K562 (cell line): ENCODE measurements around the gene DNAH8. TPM values are rescaled to one million over a fixed set of nuclear protein-coding genes. Genes with fewer than 3 reads are reported as not detected.

Experiments
- ATAC-seq: fragments of 200-7000 bp; cut with Tn5 transposase; 3 replicates; pipeline ENCODE4 v1.9.1; 2020; ENCODE audit warnings: moderate library complexity
- BruUV-seq: library from RNA; stranded (reverse); fragments of 400-500 nt; replicated peaks from 2 replicates; lab custom pipeline; 2021; lab: Mats Ljungman, UMichigan
- CTCF ChIA-PET: fragments of 300-600 bp; formaldehyde crosslinking; extraction: SDS; loops from one replicate; lab custom pipeline; 2021; ENCODE audit warnings: low intra/inter-chr PET ratio; lab: Yijun Ruan, JAX
- POLR2A ChIA-PET: fragments of 300-600, 350-650 bp; sonication (Branson Sonifier 250); formaldehyde crosslinking; extraction: SDS; loops from one replicate; lab custom pipeline; 2021; ENCODE audit warnings: antibody characterized with exemption, inconsistent platforms; lab: Yijun Ruan, JAX
- DNase-seq, 4 experiments: peaks; one replicate each; pipeline versions ENCODE4 v3.0.0 to v3.0.0-alpha.2; 2011 to 2018; ENCODE audit warnings: low spot score in 3 of 4, mixed read lengths in 3 of 4; ENCODE audit errors: extremely low read depth in 1 of 4
- FAIRE-seq: peaks from 2 replicates; lab custom pipeline; 2011; peaks lifted over from hg19 to GRCh38; lab: Jason Lieb, UNC
- H2AFZ ChIP-seq: 2 replicates; pipeline ENCODE4 v1.6.0; 2011; ENCODE audit warnings: low read depth, low read length, control low read depth, inconsistent platforms
- H3K27ac ChIP-seq: fragments of 200-600 bp; 3 replicates; pipeline ENCODE4 v1.8.0; 2011; ENCODE audit warnings: low read depth, mild to moderate bottlenecking, control low read depth, inconsistent platforms, low read length, moderate library complexity, mixed read lengths; ENCODE audit errors: extremely low read depth
- H3K27me3 ChIP-seq, 2 experiments: fragments of 300-600 bp in 1 of 2; 2 replicates in 1 of 2; 3 replicates in 1 of 2; pipeline versions ENCODE4 v1.6.0 to v1.8.0; 2011; ENCODE audit warnings: inconsistent platforms in 2 of 2, low read length in 2 of 2, mild to moderate bottlenecking in 1 of 2, mixed read lengths in 1 of 2, moderate library complexity in 1 of 2; ENCODE audit not compliant: control insufficient read depth in 2 of 2, insufficient read depth in 2 of 2
- H3K36me3 ChIP-seq: fragments of 300-600 bp; 3 replicates; pipeline ENCODE4 v1.8.0; 2011; ENCODE audit warnings: mild to moderate bottlenecking, low read length, inconsistent platforms; ENCODE audit not compliant: control insufficient read depth, insufficient read depth
- H3K4me1 ChIP-seq, 2 experiments: fragments of 200-600 bp in 1 of 2; replicated peaks in 1 of 2; 2 replicates in 1 of 2; 3 replicates in 1 of 2; pipeline versions ENCODE4 v1.5.1 to v1.8.0; 2011; ENCODE audit warnings: inconsistent platforms in 2 of 2, low read length in 2 of 2, mild to moderate bottlenecking in 1 of 2, mixed read lengths in 1 of 2, moderate library complexity in 1 of 2; ENCODE audit not compliant: control insufficient read depth in 2 of 2, insufficient read depth in 2 of 2
- H3K4me2 ChIP-seq: 2 replicates; pipeline ENCODE4 v1.6.1; 2011; ENCODE audit warnings: low read length, control low read depth, inconsistent platforms, mixed read lengths; ENCODE audit not compliant: insufficient read depth
- H3K4me3 ChIP-seq: fragments of 200-600 bp; sonication (generic), shearing (Covaris generic); 2 replicates; pipeline ENCODE4 v1.5.1; 2016; ENCODE audit warnings: control low read depth, inconsistent platforms
- H3K79me2 ChIP-seq: fragments of 200-600 bp; 3 replicates; pipeline ENCODE4 v1.8.0; 2011; ENCODE audit warnings: low read length, inconsistent platforms; ENCODE audit not compliant: control insufficient read depth, insufficient read depth
- H3K9ac ChIP-seq, 2 experiments: 2 replicates each; pipeline versions ENCODE4 v1.6.0 to v1.6.1; 2011; ENCODE audit warnings: low read depth in 2 of 2, low read length in 2 of 2, control low read depth in 1 of 2, inconsistent platforms in 1 of 2, mild to moderate bottlenecking in 1 of 2, mixed read lengths in 1 of 2; ENCODE audit not compliant: insufficient read depth in 1 of 2
- H3K9me1 ChIP-seq: one replicate; pipeline ENCODE4 v1.6.0; 2011; ENCODE audit warnings: inconsistent platforms, mild to moderate bottlenecking, low read length, moderate library complexity; ENCODE audit not compliant: control insufficient read depth, insufficient read depth
- H3K9me3 ChIP-seq: replicated peaks from 2 replicates; pipeline ENCODE4 v1.5.1; 2011; ENCODE audit warnings: low read depth, low read length, inconsistent platforms; ENCODE audit not compliant: control insufficient read depth, insufficient read depth
- H4K20me1 ChIP-seq: replicated peaks from 2 replicates; pipeline ENCODE4 v1.6.1; 2011; ENCODE audit warnings: low read length, inconsistent platforms, mixed read lengths; ENCODE audit not compliant: control insufficient read depth, insufficient read depth
- ADNP ChIP-seq: fragments of 200-800 bp; sonication (Bioruptor generic); IDR thresholded peaks from 2 replicates; pipeline ENCODE4 v1.6.1; 2016; ENCODE audit warnings: missing genetic modification characterization, missing compliant biosample characterization
- ELF4 ChIP-seq: fragments of 450-650 bp; formaldehyde crosslinking; IDR thresholded peaks from 2 replicates; pipeline ENCODE4 v1.4.0; 2022; ENCODE audit warnings: missing genetic modification characterization
- NCOA1 ChIP-seq: fragments of 450-650 bp; IDR thresholded peaks from 2 replicates; pipeline ENCODE4 v1.6.1; 2016; ENCODE audit warnings: low read depth
- PHB2 ChIP-seq: fragments of 450-650 bp; IDR thresholded peaks from 2 replicates; pipeline ENCODE4 v1.6.1; 2017; ENCODE audit warnings: low read depth
- POLR2B ChIP-seq: fragments of 450-650 bp; IDR thresholded peaks from 2 replicates; pipeline ENCODE4 v1.6.1; 2018; ENCODE audit warnings: low read depth; ENCODE audit not compliant: partially characterized antibody
- POLR3A ChIP-seq: IDR thresholded peaks from 2 replicates; pipeline ENCODE4 v1.6.1; 2011; ENCODE audit warnings: borderline replicate concordance, mild to moderate bottlenecking, moderate library complexity; ENCODE audit not compliant: insufficient read length, insufficient read depth; ENCODE audit errors: extremely low read depth
- SIN3B ChIP-seq: fragments of 450-650 bp; IDR thresholded peaks from 2 replicates; pipeline ENCODE4 v1.6.1; 2017; ENCODE audit warnings: low read depth, mild to moderate bottlenecking, moderate library complexity
- SIX5 ChIP-seq, 2 experiments: IDR thresholded peaks; 2 replicates each; pipeline ENCODE4 v1.6.1; 2011; ENCODE audit warnings: low read length in 2 of 2, borderline replicate concordance in 1 of 2, low read depth in 1 of 2, mild to moderate bottlenecking in 1 of 2, moderate library complexity in 1 of 2; ENCODE audit not compliant: insufficient read depth in 1 of 2
- SMARCE1 ChIP-seq: fragments of 450-650 bp; IDR thresholded peaks from 2 replicates; pipeline ENCODE4 v1.7.1; 2016; ENCODE audit warnings: mild to moderate bottlenecking
- SRSF9 ChIP-seq: fragments of 200-400 bp; formaldehyde crosslinking; IDR thresholded peaks from 2 replicates; pipeline ENCODE4 v1.6.1; 2017; ENCODE audit warnings: low read depth, low read length, borderline replicate concordance
- TEAD1 ChIP-seq, 2 experiments: fragments of 450-650 bp in 1 of 2; sonication (generic) in 1 of 2; formaldehyde crosslinking; IDR thresholded peaks; 2 replicates each; pipeline versions ENCODE4 v1.4.0 to v1.8.0; 2020 to 2022; ENCODE audit warnings: mild to moderate bottlenecking in 2 of 2, missing genetic modification reagents in 1 of 2
- WGBS: fragments of 100-300 bp; shearing (Covaris generic); methylation state at CpG from one replicate; pipeline ENCODE4 v1.1.6; 2016; ENCODE audit warnings: low coverage, mixed read lengths; ENCODE audit not compliant: insufficient coverage; ENCODE audit errors: missing lambda C conversion rate; 5-methylcytosine and 5-hydroxymethylcytosine counted together
- in situ Hi-C: fragments of 300-500 bp; cut with MboI; formaldehyde crosslinking; loops from 4 replicates; pipeline ENCODE4 v1.15.0; 2018; ENCODE audit warnings: inconsistent platforms, mixed read lengths
- intact Hi-C: fragments of 100-400 bp; cut with micrococcal nuclease; formaldehyde crosslinking; loops from 2 replicates; pipeline ENCODE4 v1.14.2; 2022
- polyA plus RNA-seq, 8 experiments: library from polyadenylated mRNA; depleted of rRNA in 4 of 8; stranded (reverse) in 5 of 8; unstranded in 3 of 8; fragments of >200 nt; fragmentation: Nextera tagmentation in 2 of 8; fragmentation: Illumina TruSeq in 1 of 8; extraction: Ambion mirVana in 2 of 8; extraction: Trizol in 1 of 8; gene quantifications; 2 replicates each; pipeline versions ENCODE4 v1.2.1 to v1.2.3, GENCODE V29; 2011 to 2014; ENCODE audit warnings: inconsistent platforms in 1 of 8, missing spikeins in 1 of 8
- total RNA-seq, 7 experiments: library from RNA; depleted of rRNA in 6 of 7; stranded (reverse); fragments of >200 nt in 6 of 7; fragmentation: Illumina TruSeq in 2 of 7; extraction: Trizol in 2 of 7; gene quantifications; 2 replicates each; pipeline versions ENCODE4 v1.2.1 to v1.2.3, GENCODE V29; 2011 to 2021; ENCODE audit warnings: low replicate concordance in 1 of 7

Gene DNAH8
- total and polyA plus RNA-seq, 9 of the 15 experiments (the other 6 are each of a cell fraction or from before 2014, with no cell fraction given) = 1.2 to 4.2 (median 2.9) TPM

DNA sequence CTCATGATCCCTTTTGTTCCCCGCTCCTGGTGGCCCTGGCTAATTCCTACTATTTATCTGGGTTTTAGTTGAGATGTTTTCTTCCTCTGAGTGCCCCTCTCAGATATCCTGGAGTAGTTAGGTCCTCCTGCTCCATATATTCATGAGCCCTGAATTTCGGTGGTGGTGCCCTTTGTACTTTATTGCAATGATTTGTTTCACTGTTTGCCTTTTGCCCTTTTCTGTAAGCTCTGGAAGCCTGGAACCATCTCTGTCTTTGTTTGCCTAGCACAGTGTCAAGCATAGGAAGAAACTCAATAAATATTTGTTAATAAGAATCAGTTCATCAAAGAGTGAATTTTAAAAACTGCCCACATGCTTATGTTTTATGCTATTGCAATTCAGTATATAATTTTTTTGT, 144.9 kb downstream of the DNAH8 start:
- no peak overlapping the region for H3K4me2 ChIP-seq
- no peaks in the 10 kb centered on the region for H4K20me1 ChIP-seq
- ChIA-PET CTCF (no interaction called here), POLR2A (interaction anchor here (0.9 kb wide), 2 partner anchors 14 to 46 kb away, joined by 3 read pairs; no protein-coding TSS in a partner anchor)
- intact Hi-C loops (no loop called here), in situ Hi-C loops (no loop called here)
- no TSS peak for BruUV-seq
- H3K79me2 ChIP-seq = no peaks in the 10 kb centered on the region
- FAIRE-seq (no peak), ATAC-seq (no peak), DNase-seq (no peak)
- H3K9ac ChIP-seq = no peak overlapping the region
- no peak overlapping the region for H3K4me3 ChIP-seq
- H3K9me1 ChIP-seq = no peaks in the 10 kb centered on the region
- H3K9me3 ChIP-seq = no peaks in the 10 kb centered on the region
- H3K27me3 ChIP-seq = no peaks in the 10 kb centered on the region
- 42% methylated on average over 2 of the region's 2 CpGs for WGBS
- TF ChIP-seq ADNP = no peak
- TF ChIP-seq POLR3A = no peak
- no peak for TF ChIP-seq SIN3B
- TF ChIP-seq SIX5 (IDR thresholded peaks at IDR 0.05; ENCODE audit: borderline replicate concordance in 1 of 2, insufficient read depth in 1 of 2, low read depth in 1 of 2, low read length in 2 of 2) = no peak
- no peak for TF ChIP-seq ELF4 (CRISPR knock-in tag)
- no peak for TF ChIP-seq PHB2
- no peak for TF ChIP-seq TEAD1 (CRISPR knock-in tag; IDR thresholded peaks at IDR 0.05)
- TF ChIP-seq SRSF9 = no peak
- no peak for TF ChIP-seq POLR2B
- no peak for TF ChIP-seq SMARCE1
- TF ChIP-seq NCOA1 = no peak
- no peak overlapping the region for H3K27ac ChIP-seq
- H3K36me3 ChIP-seq = no peaks in the 10 kb centered on the region
- no peak overlapping the region for H2AFZ ChIP-seq
- H3K4me1 ChIP-seq = no peaks in the 10 kb centered on the region
